ENCODE data around the gene CES2. TPM values are rescaled to one million over a fixed set of nuclear protein-coding genes. Genes with fewer than 3 reads are reported as not detected.

The CES2 gene
- total RNA-seq, 1 donor from 2014 or later, result 35.8 TPM

GRCh38 chr16:66937725-66938337, 2.5 kb downstream of the CES2 start:
- peaks cover 46% of the 10 kb centered on the region for H3K36me3 ChIP-seq
- H3K4me1 ChIP-seq, result peaks cover 25% of the 10 kb centered on the region
- H3K4me3 ChIP-seq, result no peak overlapping the region
- intact Hi-C loops (cut with DNase I), result no loop called here
- DNase-seq (no peak), ATAC-seq (no peak)
- H3K9me3 ChIP-seq, result no peaks in the 10 kb centered on the region
- no peak overlapping the region for H3K27ac ChIP-seq
- TF ChIP-seq CTCF (IDR thresholded peaks at IDR 0.05), result no peak
- H3K27me3 ChIP-seq, result no peaks in the 10 kb centered on the region

GRCh38 chr16:66939366-66939765, 4.0 kb downstream of the CES2 start:
- Histone ChIP-seq H3K4me1 (peaks cover 17% of the 10 kb centered on the region), H3K4me3 (no peak overlapping the region), H3K36me3 (peaks cover 59% of the 10 kb centered on the region), H3K9me3 (no peaks in the 10 kb centered on the region), H3K27ac (no peak overlapping the region), H3K27me3 (no peaks in the 10 kb centered on the region)
- intact Hi-C loops (cut with DNase I), result no loop called here
- no peak for ATAC-seq
- DNase-seq, result no peak
- TF ChIP-seq CTCF (IDR thresholded peaks at IDR 0.05), result no peak

- no peak for TF ChIP-seq CTCF (IDR thresholded peaks at IDR 0.05)
- no peak overlapping the region for H3K4me3 ChIP-seq
- H3K36me3 ChIP-seq, result peaks cover 59% of the 10 kb centered on the region
- no peak overlapping the region for H3K27ac ChIP-seq
- intact Hi-C loops (cut with DNase I), result no loop called here
- no peak for DNase-seq
- H3K27me3 ChIP-seq, result no peaks in the 10 kb centered on the region
- ATAC-seq, result no peak
- peaks cover 17% of the 10 kb centered on the region for H3K4me1 ChIP-seq
- no peaks in the 10 kb centered on the region for H3K9me3 ChIP-seq
Observed at GRCh38 chr16:66940236-66940635, 4.9 kb downstream of the CES2 start.

GRCh38 chr16:66942981-66943380, 7.7 kb downstream of the CES2 start:
- peaks cover 59% of the 10 kb centered on the region for H3K36me3 ChIP-seq
- ATAC-seq, result no peak

GRCh38 chr16:66943426-66944053, 8.2 kb downstream of the CES2 start:
- peaks cover 6% of the 10 kb centered on the region for H3K4me1 ChIP-seq
- no peaks in the 10 kb centered on the region for H3K27me3 ChIP-seq
- ATAC-seq (no peak), DNase-seq (no peak)
- H3K9me3 ChIP-seq, result no peaks in the 10 kb centered on the region
- H3K4me3 ChIP-seq, result no peak overlapping the region
- peaks cover 54% of the 10 kb centered on the region for H3K36me3 ChIP-seq
- intact Hi-C loops (cut with DNase I), result no loop called here
- TF ChIP-seq CTCF (IDR thresholded peaks at IDR 0.05), result no peak
- H3K27ac ChIP-seq, result no peak overlapping the region

More at GRCh38 chr16:66942981-66943380, 7.7 kb downstream of the CES2 start:
- TF ChIP-seq CTCF (IDR thresholded peaks at IDR 0.05), result no peak
- H3K27me3 ChIP-seq, result no peaks in the 10 kb centered on the region
- no peak overlapping the region for H3K4me3 ChIP-seq
- intact Hi-C loops (cut with DNase I), result no loop called here
- H3K27ac ChIP-seq, result no peak overlapping the region
- H3K9me3 ChIP-seq, result no peaks in the 10 kb centered on the region
- H3K4me1 ChIP-seq, result peaks cover 4% of the 10 kb centered on the region
- no peak for DNase-seq
